Measurements from ENCODE around the gene FARS2. TPM values are rescaled to one million over a fixed set of nuclear protein-coding genes. Genes with fewer than 3 reads are reported as not detected.

Gene FARS2
- total RNA-seq, 1 donor from 2014 or later = 21.9 TPM

GRCh38 chr6:5492356-5492755 lies 231.0 kb downstream of the FARS2 start:
- Mint-ChIP-seq H3K27me3 (no peaks in the 10 kb centered on the region), H3K27ac (no peak overlapping the region), H3K36me3 (peaks cover 11% of the 10 kb centered on the region), H3K4me3 (no peak overlapping the region), H3K4me1 (ENCODE audit: unreplicated experiment) (peaks cover 11% of the 10 kb centered on the region), H3K9me3 (no peaks in the 10 kb centered on the region)
- TF ChIP-seq CTCF (conservative IDR thresholded peaks at IDR 0.05) = no peak
- DNase-seq (ENCODE audit: extremely low spot score, unreplicated experiment) = no peak

- no peak for TF ChIP-seq CTCF (conservative IDR thresholded peaks at IDR 0.05)
Observed at GRCh38 chr6:5493806-5494205, 232.5 kb downstream of the FARS2 start.

GRCh38 chr6:5497896-5498578 lies 236.7 kb downstream of the FARS2 start:
- H3K27ac Mint-ChIP-seq = no peak overlapping the region
- TF ChIP-seq CTCF (conservative IDR thresholded peaks at IDR 0.05) = no peak

More at GRCh38 chr6:5493806-5494205, 232.5 kb downstream of the FARS2 start:
- Mint-ChIP-seq H3K27me3 (no peaks in the 10 kb centered on the region), H3K4me1 (ENCODE audit: unreplicated experiment) (peaks cover 19% of the 10 kb centered on the region), H3K27ac (no peak overlapping the region), H3K4me3 (no peak overlapping the region), H3K36me3 (peaks cover 7% of the 10 kb centered on the region), H3K9me3 (no peaks in the 10 kb centered on the region)
- DNase-seq (ENCODE audit: extremely low spot score, unreplicated experiment) = no peak

GRCh38 chr6:5498579-5498899 lies 237.2 kb downstream of the FARS2 start:
- Mint-ChIP-seq H3K36me3 (peaks cover 5% of the 10 kb centered on the region), H3K4me3 (no peak overlapping the region), H3K9me3 (no peaks in the 10 kb centered on the region), H3K27ac (no peak overlapping the region), H3K4me1 (ENCODE audit: unreplicated experiment) (peaks cover 29% of the 10 kb centered on the region), H3K27me3 (no peaks in the 10 kb centered on the region)
- DNase-seq (ENCODE audit: extremely low spot score, unreplicated experiment) = no peak
- no peak for TF ChIP-seq CTCF (conservative IDR thresholded peaks at IDR 0.05)

More at GRCh38 chr6:5497896-5498578, 236.7 kb downstream of the FARS2 start:
- H3K4me3 Mint-ChIP-seq = no peak overlapping the region
- H3K27me3 Mint-ChIP-seq = no peaks in the 10 kb centered on the region
- no peak for DNase-seq (ENCODE audit: extremely low spot score, unreplicated experiment)
- H3K9me3 Mint-ChIP-seq = no peaks in the 10 kb centered on the region
- H3K4me1 Mint-ChIP-seq (ENCODE audit: unreplicated experiment) = peaks cover 29% of the 10 kb centered on the region
- peaks cover 5% of the 10 kb centered on the region for H3K36me3 Mint-ChIP-seq

GRCh38 chr6:5499644-5500306 lies 238.5 kb downstream of the FARS2 start:
- no peak for TF ChIP-seq CTCF (conservative IDR thresholded peaks at IDR 0.05)
- Mint-ChIP-seq H3K4me3 (no peak overlapping the region), H3K27ac (no peak overlapping the region), H3K36me3 (peaks cover 5% of the 10 kb centered on the region), H3K9me3 (no peaks in the 10 kb centered on the region), H3K4me1 (ENCODE audit: unreplicated experiment) (peaks cover 24% of the 10 kb centered on the region), H3K27me3 (no peaks in the 10 kb centered on the region)
- DNase-seq (ENCODE audit: extremely low spot score, unreplicated experiment) = no peak
